CD14-positive monocyte (primary cell): ENCODE measurements around the gene LIPG. TPM values are rescaled to one million over a fixed set of nuclear protein-coding genes. Genes with fewer than 3 reads are reported as not detected.

Experiments
- DNase-seq, 3 donors: peaks; one replicate each; pipeline ENCODE4 v3.0.0-alpha.2; 2011 to 2022
- H2AFZ ChIP-seq: 2 replicates; pipeline ENCODE4 v1.6.0; 2012; ENCODE audit warnings: mild to moderate bottlenecking, low read depth, low read length, inconsistent platforms; ENCODE audit not compliant: insufficient read depth, poor library complexity, severe bottlenecking
- H3K27ac ChIP-seq, 2 donors: 1 replicate in 1 of 2; 2 replicates in 1 of 2; pipeline ENCODE4 v1.5.1; 2012 to 2013; ENCODE audit warnings: low read length in 2 of 2, control low read depth in 1 of 2, inconsistent platforms in 1 of 2, low read depth in 1 of 2, mild to moderate bottlenecking in 1 of 2
- H3K27me3 ChIP-seq, 2 donors: one replicate each; pipeline versions ENCODE4 v1.6.0 to v1.6.1; 2011 to 2013; ENCODE audit warnings: low read length in 2 of 2; ENCODE audit not compliant: control insufficient read depth in 2 of 2, insufficient read depth in 2 of 2
- H3K36me3 ChIP-seq, 2 donors: replicated peaks in 1 of 2; 1 replicate in 1 of 2; 2 replicates in 1 of 2; pipeline versions ENCODE4 v1.5.1 to v1.6.1; 2012 to 2013; ENCODE audit warnings: low read length in 2 of 2, control low read depth in 1 of 2, inconsistent platforms in 1 of 2, mild to moderate bottlenecking in 1 of 2; ENCODE audit not compliant: insufficient read depth in 2 of 2, control insufficient read depth in 1 of 2
- H3K4me1 ChIP-seq, 2 donors: 1 replicate in 1 of 2; 2 replicates in 1 of 2; pipeline versions ENCODE4 v1.5.1 to v1.6.1; 2012 to 2013; ENCODE audit warnings: low read length in 2 of 2, control low read depth in 1 of 2, inconsistent platforms in 1 of 2, mild to moderate bottlenecking in 1 of 2, moderate library complexity in 1 of 2; ENCODE audit not compliant: insufficient read depth in 2 of 2, control insufficient read depth in 1 of 2
- H3K4me2 ChIP-seq: replicated peaks from 2 replicates; pipeline ENCODE3; 2012; ENCODE audit warnings: low read length, moderate library complexity, mild to moderate bottlenecking; ENCODE audit not compliant: poor library complexity, severe bottlenecking; ENCODE audit errors: extremely low read depth
- H3K4me3 ChIP-seq, 3 experiments: fragments of 200-600 bp in 1 of 3; sonication (generic) in 1 of 3; replicated peaks in 1 of 3; 1 replicate in 2 of 3; 2 replicates in 1 of 3; pipeline ENCODE4 v1.5.1; 2011 to 2013; ENCODE audit warnings: low read length in 3 of 3, mild to moderate bottlenecking in 3 of 3, control low read depth in 2 of 3, low read depth in 2 of 3, inconsistent platforms in 1 of 3, moderate library complexity in 1 of 3
- H3K79me2 ChIP-seq: 2 replicates; pipeline ENCODE4 v1.6.0; 2012; ENCODE audit warnings: mild to moderate bottlenecking, control low read depth, inconsistent platforms, low read length, moderate library complexity; ENCODE audit not compliant: insufficient read depth
- H3K9ac ChIP-seq: 2 replicates; pipeline ENCODE4 v1.6.0; 2017; ENCODE audit warnings: low read length, mild to moderate bottlenecking; ENCODE audit not compliant: insufficient read depth, poor library complexity, severe bottlenecking
- H3K9me3 ChIP-seq, 2 donors: replicated peaks in 1 of 2; 1 replicate in 1 of 2; 2 replicates in 1 of 2; pipeline versions ENCODE4 v1.5.1 to v1.6.1; 2012 to 2013; ENCODE audit warnings: low read length in 2 of 2, control low read depth in 1 of 2; ENCODE audit not compliant: control insufficient read depth in 1 of 2, insufficient read depth in 1 of 2
- H4K20me1 ChIP-seq: 2 replicates; pipeline ENCODE4 v1.6.0; 2012; ENCODE audit warnings: mild to moderate bottlenecking, low read length, control low read depth, moderate library complexity; ENCODE audit not compliant: insufficient read depth
- H3K27ac Mint-ChIP-seq, 7 donors: one replicate each; pipeline ENCODE4 v1.8.0; 2020; ENCODE audit warnings: mild to moderate bottlenecking in 7 of 7, mixed read lengths in 7 of 7, moderate library complexity in 6 of 7, inconsistent platforms in 2 of 7
- H3K27me3 Mint-ChIP-seq, 3 donors: one replicate each; pipeline ENCODE4 v1.8.0; 2021 to 2022; ENCODE audit warnings: low read depth in 3 of 3, mild to moderate bottlenecking in 3 of 3, mixed read lengths in 3 of 3, moderate library complexity in 3 of 3, inconsistent platforms in 1 of 3
- H3K36me3 Mint-ChIP-seq, 2 donors: one replicate each; pipeline ENCODE4 v1.8.0; 2020; ENCODE audit warnings: mixed read lengths in 2 of 2, inconsistent platforms in 1 of 2, mild to moderate bottlenecking in 1 of 2
- H3K4me1 Mint-ChIP-seq: one replicate; pipeline ENCODE4 v1.8.0; 2020; ENCODE audit warnings: mild to moderate bottlenecking, mixed read lengths
- H3K4me3 Mint-ChIP-seq, 2 donors: one replicate each; pipeline ENCODE4 v1.8.0; 2020; ENCODE audit warnings: mild to moderate bottlenecking in 2 of 2, mixed read lengths in 2 of 2, moderate library complexity in 1 of 2
- H3K9me3 Mint-ChIP-seq, 7 donors: one replicate each; pipeline ENCODE4 v1.8.0; 2020 to 2022; ENCODE audit warnings: mixed read lengths in 7 of 7, mild to moderate bottlenecking in 6 of 7, moderate library complexity in 6 of 7, inconsistent platforms in 2 of 7
- WGBS: methylation state at CpG from one replicate; pipeline ENCODE4 v1.1.5; 2013; ENCODE audit warnings: missing lambda C conversion rate; ENCODE audit not compliant: insufficient coverage; 5-methylcytosine and 5-hydroxymethylcytosine counted together
- intact Hi-C, 2 donors: fragments of 100-400 bp; cut with micrococcal nuclease; formaldehyde crosslinking; loops; one replicate each; pipeline versions ENCODE4 v1.15.0 to v1.15.1; 2023
- polyA plus RNA-seq, 3 donors: library from polyadenylated mRNA; depleted of rRNA in 1 of 3; unstranded in 2 of 3; stranded (reverse) in 1 of 3; fragments of 300-500 nt in 2 of 3; fragments of >200 nt in 1 of 3; fragmentation: Illumina TruSeq in 2 of 3; gene quantifications; 1 replicate in 2 of 3; 2 replicates in 1 of 3; pipeline ENCODE4 v1.2.3, GENCODE V29; 2012 to 2021
- TF ChIP-seq, protein P1 (sequence below): fragments of 200-600 bp; IDR thresholded peaks from one replicate; pipeline ENCODE4 v1.8.0; 2022; ENCODE audit warnings: antibody characterized with exemption, mild to moderate bottlenecking

The LIPG gene
- polyA plus RNA-seq, 3 donors: not detected

DNA sequence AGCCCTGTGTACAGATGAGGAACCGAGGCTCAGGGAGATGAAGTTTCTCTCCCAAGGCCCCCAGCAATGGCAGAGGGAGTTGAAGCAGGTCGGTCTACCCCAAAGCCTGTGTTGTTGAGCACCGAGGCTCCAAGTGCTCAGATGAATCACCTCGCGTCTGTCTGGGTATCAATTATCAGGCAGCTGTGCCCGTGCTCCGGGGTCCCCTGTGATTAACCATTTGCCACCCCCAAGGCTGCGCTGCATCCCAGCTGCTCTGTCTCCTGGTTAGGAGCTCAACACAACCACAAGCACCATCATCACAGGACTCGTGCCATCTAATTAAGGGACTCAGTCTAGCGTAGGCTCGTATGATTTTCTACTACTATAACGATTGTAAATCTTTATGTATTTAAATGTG, 27.1 kb downstream of the LIPG start:
- TF ChIP-seq, protein P1, sequence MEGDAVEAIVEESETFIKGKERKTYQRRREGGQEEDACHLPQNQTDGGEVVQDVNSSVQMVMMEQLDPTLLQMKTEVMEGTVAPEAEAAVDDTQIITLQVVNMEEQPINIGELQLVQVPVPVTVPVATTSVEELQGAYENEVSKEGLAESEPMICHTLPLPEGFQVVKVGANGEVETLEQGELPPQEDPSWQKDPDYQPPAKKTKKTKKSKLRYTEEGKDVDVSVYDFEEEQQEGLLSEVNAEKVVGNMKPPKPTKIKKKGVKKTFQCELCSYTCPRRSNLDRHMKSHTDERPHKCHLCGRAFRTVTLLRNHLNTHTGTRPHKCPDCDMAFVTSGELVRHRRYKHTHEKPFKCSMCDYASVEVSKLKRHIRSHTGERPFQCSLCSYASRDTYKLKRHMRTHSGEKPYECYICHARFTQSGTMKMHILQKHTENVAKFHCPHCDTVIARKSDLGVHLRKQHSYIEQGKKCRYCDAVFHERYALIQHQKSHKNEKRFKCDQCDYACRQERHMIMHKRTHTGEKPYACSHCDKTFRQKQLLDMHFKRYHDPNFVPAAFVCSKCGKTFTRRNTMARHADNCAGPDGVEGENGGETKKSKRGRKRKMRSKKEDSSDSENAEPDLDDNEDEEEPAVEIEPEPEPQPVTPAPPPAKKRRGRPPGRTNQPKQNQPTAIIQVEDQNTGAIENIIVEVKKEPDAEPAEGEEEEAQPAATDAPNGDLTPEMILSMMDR: no peak
- intact Hi-C loops: no loop called here
- no peaks in the 10 kb centered on the region for H4K20me1 ChIP-seq
- no peaks in the 10 kb centered on the region for H3K4me1 Mint-ChIP-seq
- H3K4me3 ChIP-seq: no peak overlapping the region
- WGBS: 91% methylated on average over 6 of the region's 12 CpGs
- peaks cover 4 to 6% (median 5%) of the 10 kb centered on the region in 3 donors for H3K27me3 Mint-ChIP-seq
- H3K4me3 Mint-ChIP-seq: no peak overlapping the region
- H3K36me3 Mint-ChIP-seq: no peaks in the 10 kb centered on the region
- H3K4me1 ChIP-seq: no peaks in the 10 kb centered on the region
- H3K9ac ChIP-seq: no peak overlapping the region
- no peak overlapping the region for H3K27ac Mint-ChIP-seq
- no peak for DNase-seq
- H3K4me2 ChIP-seq: no peak overlapping the region
- H3K9me3 Mint-ChIP-seq: no peaks in the 10 kb centered on the region
- H2AFZ ChIP-seq: no peak overlapping the region
- H3K9me3 ChIP-seq: no peaks in the 10 kb centered on the region
- no peak overlapping the region for H3K27ac ChIP-seq
- H3K36me3 ChIP-seq: no peaks in the 10 kb centered on the region
- no peaks in the 10 kb centered on the region for H3K79me2 ChIP-seq
- no peaks in the 10 kb centered on the region for H3K27me3 ChIP-seq

DNA sequence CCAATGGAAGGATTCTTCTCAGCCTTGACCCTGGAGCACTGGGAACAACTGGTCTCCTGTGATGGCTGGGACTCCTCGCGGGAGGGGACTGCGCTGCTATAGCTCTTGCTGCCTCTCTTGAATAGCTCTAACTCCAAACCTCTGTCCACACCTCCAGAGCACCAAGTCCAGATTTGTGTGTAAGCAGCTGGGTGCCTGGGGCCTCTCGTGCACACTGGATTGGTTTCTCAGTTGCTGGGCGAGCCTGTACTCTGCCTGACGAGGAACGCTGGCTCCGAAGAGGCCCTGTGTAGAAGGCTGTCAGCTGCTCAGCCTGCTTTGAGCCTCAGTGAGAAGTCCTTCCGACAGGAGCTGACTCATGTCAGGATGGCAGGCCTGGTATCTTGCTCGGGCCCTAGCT, 28.8 kb downstream of the LIPG start:
- DNase-seq: no peak
- H3K27me3 ChIP-seq: no peaks in the 10 kb centered on the region
- no peak overlapping the region for H3K4me2 ChIP-seq
- H3K36me3 Mint-ChIP-seq: no peaks in the 10 kb centered on the region
- H3K4me1 ChIP-seq: no peaks in the 10 kb centered on the region
- no peaks in the 10 kb centered on the region for H3K9me3 ChIP-seq
- WGBS: 96% methylated on average over 7 of the region's 10 CpGs
- H3K27me3 Mint-ChIP-seq: peaks cover 2 to 4% (median 3%) of the 10 kb centered on the region in 3 donors
- H3K9me3 Mint-ChIP-seq: no peaks in the 10 kb centered on the region
- no peaks in the 10 kb centered on the region for H3K79me2 ChIP-seq
- H4K20me1 ChIP-seq: no peaks in the 10 kb centered on the region
- no peak overlapping the region for H2AFZ ChIP-seq
- no peaks in the 10 kb centered on the region for H3K4me1 Mint-ChIP-seq
- H3K9ac ChIP-seq: no peak overlapping the region
- no peak overlapping the region for H3K4me3 Mint-ChIP-seq
- H3K4me3 ChIP-seq: no peak overlapping the region
- H3K27ac ChIP-seq: no peak overlapping the region
- TF ChIP-seq, protein P1: no peak
- intact Hi-C loops: no loop called here
- H3K36me3 ChIP-seq: no peaks in the 10 kb centered on the region
- H3K27ac Mint-ChIP-seq: no peak overlapping the region
